OCI-LY1 (cell line): ENCODE results near the gene ZBTB16.

Source experiments
- EZH2 ChIP-seq: fragments of 200-600 bp; sonication (generic), shearing (Covaris generic); IDR thresholded peaks from 2 replicates; pipeline ENCODE4 v1.8.0; 2017; ENCODE audit warnings: borderline replicate concordance, mixed run types, mild to moderate bottlenecking, antibody characterized with exemption, low read length, moderate library complexity, mixed read lengths
- TF ChIP-seq, protein P1 (sequence below): fragments of 200-600 bp; sonication (generic), shearing (Covaris generic); IDR thresholded peaks from 2 replicates; pipeline ENCODE4 v1.5.1; 2017; ENCODE audit warnings: mild to moderate bottlenecking, antibody characterized with exemption, low read length, moderate library complexity, mixed read lengths

DNA sequence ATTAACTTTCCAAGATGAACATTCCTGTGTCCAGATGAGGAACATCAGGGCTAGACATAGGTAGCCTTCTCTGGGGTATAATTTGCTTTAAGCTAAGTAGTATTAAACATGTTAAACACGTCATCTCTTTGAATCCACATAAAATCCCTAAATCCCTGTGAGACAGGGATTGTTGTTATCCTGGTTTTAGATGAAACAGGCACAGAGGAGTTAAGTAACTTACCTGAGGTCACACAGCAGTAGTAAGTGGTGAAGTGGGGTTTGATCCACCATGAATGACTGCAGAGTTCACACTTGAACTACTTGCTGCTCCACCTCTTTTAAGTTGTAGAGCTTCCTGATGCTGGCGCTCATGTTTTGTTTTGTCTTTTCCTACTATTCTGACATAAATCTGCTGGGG lies 154.1 kb downstream of the ZBTB16 start:
- TF ChIP-seq, protein P1, sequence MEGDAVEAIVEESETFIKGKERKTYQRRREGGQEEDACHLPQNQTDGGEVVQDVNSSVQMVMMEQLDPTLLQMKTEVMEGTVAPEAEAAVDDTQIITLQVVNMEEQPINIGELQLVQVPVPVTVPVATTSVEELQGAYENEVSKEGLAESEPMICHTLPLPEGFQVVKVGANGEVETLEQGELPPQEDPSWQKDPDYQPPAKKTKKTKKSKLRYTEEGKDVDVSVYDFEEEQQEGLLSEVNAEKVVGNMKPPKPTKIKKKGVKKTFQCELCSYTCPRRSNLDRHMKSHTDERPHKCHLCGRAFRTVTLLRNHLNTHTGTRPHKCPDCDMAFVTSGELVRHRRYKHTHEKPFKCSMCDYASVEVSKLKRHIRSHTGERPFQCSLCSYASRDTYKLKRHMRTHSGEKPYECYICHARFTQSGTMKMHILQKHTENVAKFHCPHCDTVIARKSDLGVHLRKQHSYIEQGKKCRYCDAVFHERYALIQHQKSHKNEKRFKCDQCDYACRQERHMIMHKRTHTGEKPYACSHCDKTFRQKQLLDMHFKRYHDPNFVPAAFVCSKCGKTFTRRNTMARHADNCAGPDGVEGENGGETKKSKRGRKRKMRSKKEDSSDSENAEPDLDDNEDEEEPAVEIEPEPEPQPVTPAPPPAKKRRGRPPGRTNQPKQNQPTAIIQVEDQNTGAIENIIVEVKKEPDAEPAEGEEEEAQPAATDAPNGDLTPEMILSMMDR: no peak
- TF ChIP-seq EZH2: no peak
